HG02610 (cell line): ENCODE results near the gene E2F7.

Source experiments
- ATAC-seq: cut with Tn5 transposase; IDR thresholded peaks from one replicate; pipeline ENCODE4 v1.9.1; 2021; ENCODE audit warnings: mild to moderate bottlenecking, moderate library complexity; ENCODE audit not compliant: unreplicated experiment

The E2F7 gene

GRCh38 chr12:77019920-77020319 lies 45.4 kb downstream of the E2F7 start:
- ATAC-seq: no peak

- ATAC-seq: no peak
Observed at GRCh38 chr12:77016606-77017005, 48.8 kb downstream of the E2F7 start.

- ATAC-seq: no peak
Observed at GRCh38 chr12:77013091-77013490, 52.3 kb downstream of the E2F7 start.

- ATAC-seq: peak; percentile 89
Observed at GRCh38 chr12:77010691-77011548, 54.4 kb downstream of the E2F7 start.

GRCh38 chr12:77007476-77007875 lies 57.9 kb downstream of the E2F7 start:
- no peak for ATAC-seq

GRCh38 chr12:77005611-77006098 lies 59.7 kb downstream of the E2F7 start:
- ATAC-seq: no peak

GRCh38 chr12:77003914-77004313 lies 61.5 kb downstream of the E2F7 start:
- ATAC-seq: no peak

- no peak for ATAC-seq
Observed at GRCh38 chr12:77003246-77003645, 62.1 kb downstream of the E2F7 start.

- no peak for ATAC-seq
Observed at GRCh38 chr12:77002382-77002781, 63.0 kb downstream of the E2F7 start.

GRCh38 chr12:77001276-77001675 lies 64.1 kb downstream of the E2F7 start:
- ATAC-seq: no peak

GRCh38 chr12:76998908-76999556 lies 66.3 kb downstream of the E2F7 start:
- ATAC-seq: no peak

- ATAC-seq: no peak
Observed at GRCh38 chr12:76998386-76998785, 67.0 kb downstream of the E2F7 start.

- ATAC-seq: no peak
Observed at GRCh38 chr12:76997011-76997780, 68.2 kb downstream of the E2F7 start.

GRCh38 chr12:76990716-76991115 lies 74.7 kb downstream of the E2F7 start:
- no peak for ATAC-seq

GRCh38 chr12:76984566-76984965 lies 80.8 kb downstream of the E2F7 start:
- no peak for ATAC-seq

- ATAC-seq: no peak
Observed at GRCh38 chr12:76983420-76983819, 81.9 kb downstream of the E2F7 start.

- no peak for ATAC-seq
Observed at GRCh38 chr12:76980196-76980595, 85.2 kb downstream of the E2F7 start.

- no peak for ATAC-seq
Observed at GRCh38 chr12:76976777-76977382, 88.5 kb downstream of the E2F7 start.
